ENCODE data around the gene CXCL10.

Gene CXCL10

DNA sequence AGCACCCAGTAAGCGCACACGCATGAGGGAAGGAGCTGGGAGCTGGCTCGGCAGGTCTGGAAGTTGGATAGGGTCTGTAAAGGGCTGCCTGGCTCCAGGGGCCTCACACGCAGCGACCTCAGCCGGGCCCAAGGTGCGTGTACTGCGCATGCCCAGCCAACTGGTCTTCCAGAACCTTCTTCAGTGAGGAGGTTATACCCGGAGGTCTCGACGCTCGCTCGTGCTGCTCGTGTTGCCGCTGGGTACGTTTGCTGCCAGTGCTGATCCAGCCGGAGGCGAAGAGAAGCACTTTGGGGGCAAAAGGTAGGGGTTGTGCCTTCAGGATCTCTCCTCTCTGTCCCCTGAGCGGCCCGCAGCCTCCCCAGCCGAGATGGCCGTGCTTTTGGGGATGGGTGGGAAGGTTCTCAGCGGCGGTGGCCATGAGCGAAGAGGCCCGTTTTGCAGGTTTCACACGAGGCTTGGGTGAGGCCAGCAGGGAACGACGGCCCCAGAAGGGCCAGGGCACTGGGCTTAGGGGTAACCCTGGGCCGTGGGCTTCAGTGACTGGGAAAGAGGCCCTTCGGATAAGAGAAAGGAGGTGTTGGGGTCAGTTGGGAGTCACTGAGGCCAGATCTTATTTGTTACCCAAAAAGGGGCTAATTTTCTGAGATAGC is 12.2 kb downstream of the CXCL10 start:
- H3K9me3 ChIP-seq (ENCODE audit: control insufficient read depth, insufficient read depth, low read depth, low read length): no peaks in the 10 kb centered on the region
- TF ChIP-seq ZNF335 (tag by site-specific recombination; conservative IDR thresholded peaks at IDR 0.05) (no peak), MYNN (tag by site-specific recombination; IDR thresholded peaks at IDR 0.05; ENCODE audit: borderline replicate concordance) (no peak), ZNF621 (tag by site-specific recombination; IDR thresholded peaks at IDR 0.05) (no peak), ZNF548 (tag by site-specific recombination; IDR thresholded peaks at IDR 0.05) (no peak), ZNF707 (tag by site-specific recombination; IDR thresholded peaks at IDR 0.05) (no peak), ZNF521 (tag by site-specific recombination; IDR thresholded peaks at IDR 0.05) (no peak), ZNF404 (tag by site-specific recombination; IDR thresholded peaks at IDR 0.05) (no peak)
- TF ChIP-seq, protein P1, sequence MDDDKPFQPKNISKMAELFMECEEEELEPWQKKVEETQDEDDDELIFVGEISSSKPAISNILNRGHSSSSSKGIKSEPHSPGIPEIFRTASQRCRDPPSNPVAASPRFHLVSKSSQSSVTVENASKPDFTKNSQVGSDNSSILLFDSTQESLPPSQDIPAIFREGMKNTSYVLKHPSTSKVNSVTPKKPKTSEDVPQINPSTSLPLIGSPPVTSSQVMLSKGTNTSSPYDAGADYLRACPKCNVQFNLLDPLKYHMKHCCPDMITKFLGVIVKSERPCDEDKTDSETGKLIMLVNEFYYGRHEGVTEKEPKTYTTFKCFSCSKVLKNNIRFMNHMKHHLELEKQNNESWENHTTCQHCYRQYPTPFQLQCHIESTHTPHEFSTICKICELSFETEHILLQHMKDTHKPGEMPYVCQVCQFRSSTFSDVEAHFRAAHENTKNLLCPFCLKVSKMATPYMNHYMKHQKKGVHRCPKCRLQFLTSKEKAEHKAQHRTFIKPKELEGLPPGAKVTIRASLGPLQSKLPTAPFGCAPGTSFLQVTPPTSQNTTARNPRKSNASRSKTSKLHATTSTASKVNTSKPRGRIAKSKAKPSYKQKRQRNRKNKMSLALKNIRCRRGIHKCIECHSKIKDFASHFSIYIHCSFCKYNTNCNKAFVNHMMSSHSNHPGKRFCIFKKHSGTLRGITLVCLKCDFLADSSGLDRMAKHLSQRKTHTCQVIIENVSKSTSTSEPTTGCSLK (tag by site-specific recombination; IDR thresholded peaks at IDR 0.05): no peak
- TF ChIP-seq, protein P2, sequence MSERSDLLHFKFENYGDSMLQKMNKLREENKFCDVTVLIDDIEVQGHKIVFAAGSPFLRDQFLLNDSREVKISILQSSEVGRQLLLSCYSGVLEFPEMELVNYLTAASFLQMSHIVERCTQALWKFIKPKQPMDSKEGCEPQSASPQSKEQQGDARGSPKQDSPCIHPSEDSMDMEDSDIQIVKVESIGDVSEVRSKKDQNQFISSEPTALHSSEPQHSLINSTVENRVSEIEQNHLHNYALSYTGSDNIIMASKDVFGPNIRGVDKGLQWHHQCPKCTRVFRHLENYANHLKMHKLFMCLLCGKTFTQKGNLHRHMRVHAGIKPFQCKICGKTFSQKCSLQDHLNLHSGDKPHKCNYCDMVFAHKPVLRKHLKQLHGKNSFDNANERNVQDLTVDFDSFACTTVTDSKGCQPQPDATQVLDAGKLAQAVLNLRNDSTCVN (tag by site-specific recombination; optimal IDR thresholded peaks at IDR 0.05): no peak
- no peaks in the 10 kb centered on the region for H3K4me1 ChIP-seq (ENCODE audit: control insufficient read depth, insufficient read depth, low read length)
- CTCF ChIA-PET: no interaction called here
- no peaks in the 10 kb centered on the region for H3K36me3 ChIP-seq (ENCODE audit: control insufficient read depth in 2 of 2, insufficient read depth in 1 of 2, low read length in 2 of 2)
- no peak overlapping the region for H3K4me3 ChIP-seq (ENCODE audit: low read depth, low read length)
- H3K27ac ChIP-seq (ENCODE audit: extremely low read depth, low read depth, low read length): no peak overlapping the region
- POLR2A ChIA-PET: no interaction called here

DNA sequence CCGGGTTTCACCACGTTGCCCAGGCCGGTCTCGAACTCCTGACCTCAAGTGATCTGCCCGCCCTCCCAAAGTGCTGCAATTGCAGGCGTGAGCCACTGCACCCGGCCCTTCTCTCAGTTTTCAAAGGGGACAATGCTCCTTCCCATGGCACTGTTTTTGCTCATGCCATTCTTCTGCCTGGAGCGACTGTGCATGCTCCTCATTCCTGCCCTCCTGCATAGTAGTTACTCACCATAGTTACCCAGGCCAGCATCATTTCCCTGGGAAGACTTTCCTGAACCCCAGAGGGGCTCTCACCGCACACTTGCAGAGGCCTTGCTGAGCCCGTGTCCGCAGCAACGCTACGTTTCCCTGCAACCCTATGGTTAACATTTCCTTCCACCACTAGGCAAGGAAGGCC is 12.7 kb downstream of the CXCL10 start:
- no peak overlapping the region for H3K4me3 ChIP-seq (ENCODE audit: low read depth, low read length)
- no peaks in the 10 kb centered on the region for H3K9me3 ChIP-seq (ENCODE audit: control insufficient read depth, insufficient read depth, low read depth, low read length)
- no peak overlapping the region for H3K27ac ChIP-seq (ENCODE audit: extremely low read depth, low read depth, low read length)
- no peaks in the 10 kb centered on the region for H3K4me1 ChIP-seq (ENCODE audit: control insufficient read depth, insufficient read depth, low read length)
- no peaks in the 10 kb centered on the region for H3K36me3 ChIP-seq (ENCODE audit: control insufficient read depth in 2 of 2, insufficient read depth in 1 of 2, low read length in 2 of 2)
- ChIA-PET CTCF (no interaction called here), POLR2A (no interaction called here)
- TF ChIP-seq, protein P3, sequence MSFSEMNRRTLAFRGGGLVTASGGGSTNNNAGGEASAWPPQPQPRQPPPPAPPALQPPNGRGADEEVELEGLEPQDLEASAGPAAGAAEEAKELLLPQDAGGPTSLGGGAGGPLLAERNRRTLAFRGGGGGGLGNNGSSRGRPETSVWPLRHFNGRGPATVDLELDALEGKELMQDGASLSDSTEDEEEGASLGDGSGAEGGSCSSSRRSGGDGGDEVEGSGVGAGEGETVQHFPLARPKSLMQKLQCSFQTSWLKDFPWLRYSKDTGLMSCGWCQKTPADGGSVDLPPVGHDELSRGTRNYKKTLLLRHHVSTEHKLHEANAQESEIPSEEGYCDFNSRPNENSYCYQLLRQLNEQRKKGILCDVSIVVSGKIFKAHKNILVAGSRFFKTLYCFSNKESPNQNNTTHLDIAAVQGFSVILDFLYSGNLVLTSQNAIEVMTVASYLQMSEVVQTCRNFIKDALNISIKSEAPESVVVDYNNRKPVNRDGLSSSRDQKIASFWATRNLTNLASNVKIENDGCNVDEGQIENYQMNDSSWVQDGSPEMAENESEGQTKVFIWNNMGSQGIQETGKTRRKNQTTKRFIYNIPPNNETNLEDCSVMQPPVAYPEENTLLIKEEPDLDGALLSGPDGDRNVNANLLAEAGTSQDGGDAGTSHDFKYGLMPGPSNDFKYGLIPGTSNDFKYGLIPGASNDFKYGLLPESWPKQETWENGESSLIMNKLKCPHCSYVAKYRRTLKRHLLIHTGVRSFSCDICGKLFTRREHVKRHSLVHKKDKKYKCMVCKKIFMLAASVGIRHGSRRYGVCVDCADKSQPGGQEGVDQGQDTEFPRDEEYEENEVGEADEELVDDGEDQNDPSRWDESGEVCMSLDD (tag by site-specific recombination; IDR thresholded peaks at IDR 0.05): no peak
- TF ChIP-seq ZSCAN23 (tag by site-specific recombination; IDR thresholded peaks at IDR 0.05): no peak
- TF ChIP-seq ZNF707 (tag by site-specific recombination; IDR thresholded peaks at IDR 0.05): no peak
- TF ChIP-seq ZNF785 (tag by site-specific recombination; IDR thresholded peaks at IDR 0.05): no peak
- no peak for TF ChIP-seq ZNF404 (tag by site-specific recombination; IDR thresholded peaks at IDR 0.05)
- no peak for TF ChIP-seq ZNF138 (tag by site-specific recombination; IDR thresholded peaks at IDR 0.05; ENCODE audit: borderline replicate concordance)
- TF ChIP-seq ZNF529 (tag by site-specific recombination; IDR thresholded peaks at IDR 0.05; ENCODE audit: insufficient replicate concordance): no peak
- no peak for TF ChIP-seq ZNF324 (tag by site-specific recombination; IDR thresholded peaks at IDR 0.05)
- no peak for TF ChIP-seq ZNF837 (tag by site-specific recombination; IDR thresholded peaks at IDR 0.05)
- TF ChIP-seq, protein P4, sequence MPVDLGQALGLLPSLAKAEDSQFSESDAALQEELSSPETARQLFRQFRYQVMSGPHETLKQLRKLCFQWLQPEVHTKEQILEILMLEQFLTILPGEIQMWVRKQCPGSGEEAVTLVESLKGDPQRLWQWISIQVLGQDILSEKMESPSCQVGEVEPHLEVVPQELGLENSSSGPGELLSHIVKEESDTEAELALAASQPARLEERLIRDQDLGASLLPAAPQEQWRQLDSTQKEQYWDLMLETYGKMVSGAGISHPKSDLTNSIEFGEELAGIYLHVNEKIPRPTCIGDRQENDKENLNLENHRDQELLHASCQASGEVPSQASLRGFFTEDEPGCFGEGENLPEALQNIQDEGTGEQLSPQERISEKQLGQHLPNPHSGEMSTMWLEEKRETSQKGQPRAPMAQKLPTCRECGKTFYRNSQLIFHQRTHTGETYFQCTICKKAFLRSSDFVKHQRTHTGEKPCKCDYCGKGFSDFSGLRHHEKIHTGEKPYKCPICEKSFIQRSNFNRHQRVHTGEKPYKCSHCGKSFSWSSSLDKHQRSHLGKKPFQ (tag by site-specific recombination; IDR thresholded peaks at IDR 0.05): no peak
- TF ChIP-seq, protein P5, sequence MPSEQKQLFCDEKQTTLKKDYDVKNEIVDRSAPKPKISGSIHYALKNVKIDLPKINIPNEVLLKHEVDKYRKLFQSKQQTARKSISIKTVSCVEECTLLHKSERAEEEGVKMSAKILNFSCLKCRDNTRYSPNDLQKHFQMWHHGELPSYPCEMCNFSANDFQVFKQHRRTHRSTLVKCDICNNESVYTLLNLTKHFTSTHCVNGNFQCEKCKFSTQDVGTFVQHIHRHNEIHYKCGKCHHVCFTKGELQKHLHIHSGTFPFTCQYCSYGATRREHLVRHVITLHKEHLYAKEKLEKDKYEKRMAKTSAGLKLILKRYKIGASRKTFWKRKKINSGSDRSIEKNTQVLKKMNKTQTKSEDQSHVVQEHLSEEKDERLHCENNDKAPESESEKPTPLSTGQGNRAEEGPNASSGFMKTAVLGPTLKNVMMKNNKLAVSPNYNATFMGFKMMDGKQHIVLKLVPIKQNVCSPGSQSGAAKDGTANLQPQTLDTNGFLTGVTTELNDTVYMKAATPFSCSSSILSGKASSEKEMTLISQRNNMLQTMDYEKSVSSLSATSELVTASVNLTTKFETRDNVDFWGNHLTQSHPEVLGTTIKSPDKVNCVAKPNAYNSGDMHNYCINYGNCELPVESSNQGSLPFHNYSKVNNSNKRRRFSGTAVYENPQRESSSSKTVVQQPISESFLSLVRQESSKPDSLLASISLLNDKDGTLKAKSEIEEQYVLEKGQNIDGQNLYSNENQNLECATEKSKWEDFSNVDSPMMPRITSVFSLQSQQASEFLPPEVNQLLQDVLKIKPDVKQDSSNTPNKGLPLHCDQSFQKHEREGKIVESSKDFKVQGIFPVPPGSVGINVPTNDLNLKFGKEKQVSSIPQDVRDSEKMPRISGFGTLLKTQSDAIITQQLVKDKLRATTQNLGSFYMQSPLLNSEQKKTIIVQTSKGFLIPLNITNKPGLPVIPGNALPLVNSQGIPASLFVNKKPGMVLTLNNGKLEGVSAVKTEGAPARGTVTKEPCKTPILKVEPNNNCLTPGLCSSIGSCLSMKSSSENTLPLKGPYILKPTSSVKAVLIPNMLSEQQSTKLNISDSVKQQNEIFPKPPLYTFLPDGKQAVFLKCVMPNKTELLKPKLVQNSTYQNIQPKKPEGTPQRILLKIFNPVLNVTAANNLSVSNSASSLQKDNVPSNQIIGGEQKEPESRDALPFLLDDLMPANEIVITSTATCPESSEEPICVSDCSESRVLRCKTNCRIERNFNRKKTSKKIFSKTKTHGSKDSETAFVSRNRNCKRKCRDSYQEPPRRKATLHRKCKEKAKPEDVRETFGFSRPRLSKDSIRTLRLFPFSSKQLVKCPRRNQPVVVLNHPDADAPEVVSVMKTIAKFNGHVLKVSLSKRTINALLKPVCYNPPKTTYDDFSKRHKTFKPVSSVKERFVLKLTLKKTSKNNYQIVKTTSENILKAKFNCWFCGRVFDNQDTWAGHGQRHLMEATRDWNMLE (tag by site-specific recombination; conservative IDR thresholded peaks at IDR 0.05; ENCODE audit: low read depth): no peak
- no peak for TF ChIP-seq ZNF558 (tag by site-specific recombination; IDR thresholded peaks at IDR 0.05)
- TF ChIP-seq ZNF610 (tag by site-specific recombination; IDR thresholded peaks at IDR 0.05; ENCODE audit: borderline replicate concordance): no peak
- no peak for TF ChIP-seq ZNF19 (tag by site-specific recombination; IDR thresholded peaks at IDR 0.05; ENCODE audit: low read depth)
- no peak for TF ChIP-seq SALL2 (tag by site-specific recombination; IDR thresholded peaks at IDR 0.05; ENCODE audit: borderline replicate concordance)

All from HEK293 (cell line).